GM18858 (cell line): Measurements from ENCODE around the gene WARS2.

Experiments
- ATAC-seq: cut with Tn5 transposase; IDR thresholded peaks from one replicate; pipeline ENCODE4 v1.9.1; 2021; ENCODE audit not compliant: unreplicated experiment

Gene WARS2

DNA sequence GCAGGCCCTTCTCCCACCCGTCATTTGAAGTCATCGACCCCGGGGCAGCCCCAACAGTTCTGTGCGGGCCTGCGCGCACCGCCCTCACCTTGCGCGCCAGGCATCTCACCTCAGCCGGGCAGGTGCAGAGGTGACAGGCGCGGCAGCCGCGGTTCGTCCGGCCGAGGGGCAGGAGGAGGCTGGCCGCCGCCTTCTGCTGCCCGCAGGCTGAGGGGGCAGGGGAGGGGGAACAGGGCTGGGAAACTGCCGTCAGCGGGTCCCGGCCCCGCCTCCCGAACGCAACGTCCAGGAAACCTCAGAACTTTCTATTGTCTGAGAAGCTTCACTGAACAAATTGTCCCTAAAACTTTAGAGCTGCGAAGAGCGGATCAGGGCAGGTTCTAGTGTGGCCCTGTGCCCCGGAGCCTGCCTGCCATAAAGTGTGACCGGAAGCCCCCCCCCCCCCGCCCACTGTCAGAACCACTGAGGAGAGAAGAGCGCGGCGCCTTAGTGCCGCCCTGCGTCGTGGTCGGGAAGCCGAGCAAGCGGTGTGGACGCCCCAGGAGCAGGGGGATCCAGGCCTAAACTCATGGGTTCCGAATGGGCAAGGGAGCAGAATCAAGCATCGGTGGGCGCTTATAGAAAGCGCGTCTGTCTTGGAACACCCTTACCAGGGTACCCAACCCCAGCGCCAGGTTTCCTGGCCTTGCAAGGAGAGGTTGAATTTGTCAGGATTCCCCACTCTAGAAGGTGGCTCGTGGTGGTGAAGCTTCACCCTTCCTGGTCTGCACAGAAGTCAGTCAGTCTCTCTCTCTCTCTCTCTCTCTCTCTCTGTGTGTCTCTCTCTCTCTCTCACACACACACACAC is 139.0 kb downstream of the WARS2 start:
- ATAC-seq: no peak

DNA sequence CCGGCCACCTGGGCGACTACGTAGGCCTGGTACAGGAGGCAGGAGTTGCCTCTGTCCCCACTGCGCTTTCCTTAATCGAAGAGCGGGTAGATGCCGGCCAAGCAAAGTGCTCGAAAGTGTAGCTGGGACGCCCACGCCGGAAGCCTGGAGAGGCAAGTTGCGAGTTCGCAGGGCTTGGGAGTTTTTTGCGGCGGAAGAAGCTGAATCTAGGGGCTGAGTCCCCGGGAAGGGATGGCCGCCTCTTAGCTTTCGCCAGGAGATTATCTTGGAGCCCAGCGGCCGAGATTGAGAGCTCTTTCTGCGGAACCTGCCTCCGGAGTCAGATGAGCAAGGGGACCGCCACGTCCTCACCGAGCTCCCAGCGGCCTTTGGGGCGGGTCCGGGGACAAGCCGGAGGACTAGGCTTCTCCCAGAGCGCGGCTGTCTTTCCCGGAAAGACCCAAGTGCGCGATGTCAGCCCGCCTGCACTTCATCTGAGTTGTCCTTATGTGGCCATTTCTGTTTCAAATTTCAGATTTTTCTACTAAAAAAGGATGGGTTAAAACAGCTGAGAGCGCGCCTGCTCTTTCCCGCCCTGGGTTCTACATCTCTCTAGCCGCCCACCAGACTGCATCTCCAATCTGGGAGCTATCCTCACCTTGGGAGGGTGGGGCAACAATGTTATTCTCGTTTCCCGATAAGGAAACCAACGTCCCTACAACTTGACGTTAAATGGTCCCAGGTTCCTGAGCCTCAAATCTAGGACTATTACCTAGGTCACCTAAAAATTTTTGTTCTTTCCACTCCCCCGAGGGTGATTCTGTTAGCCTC is 139.9 kb downstream of the WARS2 start:
- ATAC-seq: no peak

DNA sequence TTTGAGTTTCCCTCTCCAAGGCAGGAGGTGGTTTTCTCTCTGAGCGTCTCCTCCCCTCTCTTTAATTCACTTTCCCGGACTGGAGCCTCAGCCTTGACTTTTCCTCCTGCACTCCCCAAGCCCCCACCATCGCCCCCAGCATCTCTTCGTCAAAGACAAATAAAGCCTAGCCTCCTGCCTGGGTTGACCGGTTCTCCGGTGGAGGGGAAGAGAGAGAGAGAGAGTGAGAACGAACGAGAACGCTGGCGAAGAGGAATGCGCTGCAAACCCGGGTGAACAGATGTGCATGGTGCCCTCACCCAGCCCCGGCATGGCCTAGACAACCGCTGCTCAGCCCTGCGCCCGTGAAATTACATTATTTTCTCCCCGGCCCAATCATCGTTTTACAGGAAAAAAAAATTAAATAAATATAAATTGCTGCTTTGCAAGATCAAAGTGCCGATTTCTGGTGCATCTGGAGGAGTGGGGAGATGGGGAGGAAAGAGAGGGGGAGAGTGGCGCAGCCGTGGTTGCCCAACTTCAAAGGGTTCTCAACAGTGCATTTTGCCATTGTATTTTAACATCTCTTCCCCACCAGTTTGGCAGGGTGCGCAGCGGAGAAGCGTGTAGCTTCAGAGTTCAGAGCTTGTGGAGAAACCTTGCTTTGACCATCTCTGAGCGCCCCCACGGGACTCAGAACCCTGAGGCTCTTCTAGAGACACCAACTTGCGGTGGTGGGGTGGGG is 140.9 kb downstream of the WARS2 start:
- no peak for ATAC-seq

DNA sequence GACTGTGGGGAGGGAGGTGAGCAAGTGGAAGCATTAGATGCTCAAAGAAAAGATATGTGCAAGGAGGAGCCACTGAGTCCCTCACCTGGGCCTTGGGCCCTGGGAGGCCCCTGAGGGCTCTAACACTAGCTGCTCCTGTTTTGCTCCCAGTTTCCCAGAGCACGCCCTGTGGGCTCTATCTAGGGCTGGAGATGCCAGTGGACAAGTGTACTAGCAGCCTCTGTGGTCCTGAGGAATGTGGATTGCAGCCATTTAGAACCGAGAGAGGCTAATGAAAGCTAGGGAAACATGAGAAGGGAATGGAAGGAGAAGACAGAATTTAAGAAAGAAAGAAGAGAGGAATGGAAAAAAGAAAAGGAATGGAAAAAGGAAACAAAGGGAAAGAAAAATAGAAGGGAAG is 142.3 kb downstream of the WARS2 start:
- no peak for ATAC-seq

DNA sequence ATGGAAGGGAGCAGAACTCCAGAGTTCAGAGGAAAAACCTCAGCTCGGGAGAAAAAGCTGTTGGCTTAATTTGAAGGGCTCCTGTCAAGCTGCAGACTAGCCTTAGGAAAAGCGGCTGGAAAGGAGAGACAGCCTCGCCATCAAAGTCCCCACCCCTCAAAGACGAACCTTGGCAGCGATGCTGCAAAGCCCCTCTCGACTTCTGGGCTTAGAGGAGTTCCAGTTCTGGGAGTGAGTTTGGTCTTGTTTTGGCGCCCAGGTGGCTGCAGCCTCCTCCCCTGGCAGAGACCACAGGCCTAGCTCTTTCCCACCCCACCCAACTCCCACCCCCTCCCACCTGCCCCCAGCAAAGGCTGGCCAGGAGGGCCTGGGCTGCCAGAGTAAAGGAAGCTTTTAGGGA is 143.2 kb downstream of the WARS2 start:
- ATAC-seq: no peak

DNA sequence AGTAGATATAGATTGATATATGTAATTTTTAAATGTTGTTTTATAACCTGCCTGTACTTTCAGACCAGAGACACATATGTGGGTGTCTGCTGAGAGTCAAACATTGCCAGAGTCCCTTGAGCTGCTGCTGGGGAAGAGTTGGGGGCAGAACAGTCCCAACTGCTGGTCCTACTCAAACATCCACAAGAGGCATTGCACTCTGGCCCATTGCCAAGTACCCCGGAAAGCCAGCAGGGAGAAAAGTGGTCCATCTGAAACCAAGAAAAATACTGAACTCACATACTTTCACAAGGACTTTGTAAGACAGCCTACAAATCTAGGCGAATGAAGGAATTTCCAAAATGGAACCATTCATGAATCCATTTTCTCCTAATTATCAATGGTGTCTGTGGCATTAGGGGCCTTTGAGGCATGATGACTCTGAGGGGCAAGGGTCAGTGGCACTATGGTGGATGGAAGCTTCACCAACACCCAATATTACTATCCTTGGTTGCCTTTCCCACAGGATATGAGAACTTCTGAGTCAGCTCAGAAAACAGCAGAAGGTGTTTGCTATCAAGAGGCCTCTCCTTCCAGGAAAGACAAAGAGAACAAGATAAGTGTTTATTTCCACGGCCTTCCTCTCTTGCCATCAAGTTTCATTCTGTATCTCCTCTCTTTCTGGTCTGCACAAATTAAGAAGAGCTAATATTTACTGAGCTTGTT is 145.0 kb downstream of the WARS2 start:
- no peak for ATAC-seq

DNA sequence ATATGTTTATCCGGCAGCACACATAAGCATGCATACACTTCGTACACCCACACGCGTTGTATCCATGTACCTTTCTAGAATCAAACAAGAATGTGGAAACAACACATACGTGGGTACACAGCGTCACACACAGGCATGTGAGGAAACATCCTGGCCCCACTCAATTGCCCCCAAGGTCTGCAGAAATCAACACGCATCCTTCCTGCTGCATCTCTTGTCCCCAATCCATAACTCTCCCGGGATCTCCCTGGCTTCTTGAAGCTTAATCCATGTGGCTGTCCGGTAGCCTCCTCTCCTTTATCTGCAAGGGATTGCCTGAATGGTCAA is 146.8 kb downstream of the WARS2 start:
- no peak for ATAC-seq

DNA sequence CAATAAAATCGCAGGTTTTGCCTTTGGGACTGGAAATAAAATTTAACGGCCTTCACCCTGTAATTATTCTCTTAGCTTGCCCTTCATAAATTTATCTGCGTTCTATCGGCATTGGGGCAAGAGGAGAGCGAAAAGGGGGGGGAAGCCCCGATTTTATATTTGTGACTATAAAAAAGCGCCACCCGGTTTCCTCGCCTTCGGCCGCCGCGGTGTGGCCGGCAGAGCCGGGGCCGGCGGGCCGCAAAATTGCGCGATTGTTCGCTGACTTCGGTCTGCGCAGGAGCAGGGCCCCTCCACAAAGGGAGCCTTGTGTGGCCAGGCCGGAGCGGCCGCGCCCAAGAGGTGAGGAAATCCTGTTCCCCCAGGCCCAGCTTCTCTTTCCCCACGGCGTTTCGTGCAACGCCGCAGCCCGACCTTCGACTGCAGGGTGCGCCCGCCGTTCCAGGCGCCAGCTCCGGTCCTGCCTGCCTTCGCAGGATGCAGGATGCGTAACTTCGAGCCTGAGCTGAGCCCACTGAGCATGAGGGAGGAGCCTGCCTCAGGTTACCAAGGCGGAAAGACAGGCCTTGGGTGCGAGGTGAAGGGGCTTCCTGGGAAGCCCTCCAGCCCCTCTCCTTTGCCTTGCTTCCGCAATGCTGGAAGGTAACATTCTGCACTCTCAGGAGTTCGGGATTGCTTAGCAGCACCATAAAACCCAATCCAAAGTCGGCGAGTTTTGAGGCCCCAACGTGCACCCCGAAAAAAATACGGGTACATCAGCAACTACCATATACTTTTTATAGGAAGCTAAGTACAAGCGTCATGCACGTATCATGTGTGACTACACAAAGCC is 147.4 kb downstream of the WARS2 start:
- no peak for ATAC-seq

DNA sequence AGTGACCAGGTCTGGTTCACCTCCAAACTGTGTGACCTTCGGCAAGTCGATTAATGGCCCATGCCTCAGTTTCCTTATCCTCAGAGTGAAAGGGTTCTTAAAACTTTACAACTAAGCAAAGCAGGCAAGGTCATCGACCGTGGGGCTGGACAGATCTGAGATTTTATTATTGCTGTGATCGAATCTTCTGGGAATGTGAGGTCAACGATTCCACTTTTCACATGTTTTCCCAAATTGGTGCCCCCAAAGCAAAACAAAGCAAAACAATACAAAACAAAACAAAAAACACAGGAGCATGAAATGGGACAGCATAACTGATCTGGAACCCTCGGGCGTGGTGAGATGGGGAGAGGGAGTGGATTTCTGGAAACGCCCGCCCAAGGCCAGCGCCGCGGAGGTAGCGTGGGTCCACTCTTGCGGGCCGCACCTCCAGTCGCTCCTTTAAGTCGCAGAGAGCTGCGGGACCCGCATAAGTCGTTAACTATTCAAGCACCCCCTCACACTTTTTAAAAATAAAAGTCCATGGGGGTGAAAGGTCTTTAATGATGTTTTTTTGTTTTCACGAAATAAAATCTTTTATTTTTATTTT is 148.1 kb downstream of the WARS2 start:
- no peak for ATAC-seq

DNA sequence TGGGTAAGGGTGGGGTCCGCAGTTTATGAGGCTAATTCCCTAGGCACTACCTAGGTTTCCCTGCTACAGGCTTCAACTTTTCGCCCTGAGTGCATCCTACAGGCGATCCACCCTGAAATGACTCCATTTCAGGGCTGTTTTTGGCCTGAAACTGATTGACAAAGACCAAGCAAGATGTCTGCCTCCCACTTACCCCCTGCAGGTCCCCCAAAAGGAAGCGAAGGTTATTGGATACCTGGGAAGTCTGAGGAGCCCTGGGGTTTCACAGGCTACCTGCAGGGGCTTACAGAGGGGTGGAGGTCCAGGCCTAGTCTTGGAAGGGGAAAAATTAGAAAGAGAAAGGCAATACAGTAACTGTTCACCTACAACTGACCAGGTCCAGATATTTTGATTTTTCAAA is 149.0 kb downstream of the WARS2 start:
- ATAC-seq: no peak

DNA sequence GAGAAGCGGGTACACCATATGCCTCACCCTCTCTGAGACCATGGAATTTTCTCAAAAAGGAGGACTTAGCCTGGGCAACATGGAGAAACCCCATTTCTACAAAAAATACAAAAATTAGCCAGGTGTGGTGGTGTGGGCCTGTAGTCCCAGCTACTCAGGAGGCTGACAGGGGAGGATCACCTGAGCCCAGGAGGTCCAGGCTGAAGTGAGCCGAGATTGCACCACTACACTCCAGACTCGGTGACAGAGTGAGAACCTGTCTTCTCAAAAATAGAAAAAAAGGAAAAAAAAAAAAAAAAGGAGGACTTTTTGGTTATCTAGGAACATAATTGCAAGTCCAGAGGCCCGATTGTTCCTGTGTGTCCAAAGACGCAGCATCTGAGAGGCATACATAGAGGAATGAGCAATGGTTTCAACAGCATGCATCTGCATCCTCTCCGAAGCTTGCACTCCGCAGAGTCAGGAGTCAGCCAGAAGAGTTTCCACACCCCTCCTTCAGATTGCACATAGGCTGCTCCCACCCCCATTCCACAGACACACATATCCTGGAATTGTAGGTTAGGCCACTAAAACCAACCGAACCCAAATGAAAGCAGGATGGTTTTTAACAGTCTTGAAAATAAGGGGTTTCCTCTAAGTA is 149.8 kb downstream of the WARS2 start:
- ATAC-seq: no peak

DNA sequence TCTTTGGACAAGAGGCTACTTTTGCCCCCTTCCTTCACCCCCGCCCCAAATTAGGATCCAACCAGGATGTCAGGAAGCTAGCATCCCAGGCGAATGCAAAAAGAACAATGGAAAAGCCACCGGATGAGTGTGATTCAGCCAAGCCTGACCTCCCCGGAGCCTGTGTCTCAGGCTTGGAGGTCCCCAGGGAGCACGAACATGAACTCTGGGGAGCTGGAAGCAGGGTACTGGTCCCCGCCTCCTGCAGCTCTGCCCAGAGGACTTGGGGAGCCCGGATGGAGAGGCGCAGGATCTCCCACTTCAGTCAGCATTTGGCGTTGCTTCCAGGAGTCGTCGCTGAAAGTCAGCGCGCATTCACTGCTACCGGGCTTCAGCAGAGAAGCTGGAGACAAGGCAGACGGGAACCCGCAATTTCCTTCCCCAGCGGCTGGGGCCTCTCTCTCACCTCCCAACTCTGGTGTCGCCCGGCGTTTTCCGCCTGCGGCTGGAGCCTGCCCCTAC is 150.5 kb downstream of the WARS2 start:
- no peak for ATAC-seq

DNA sequence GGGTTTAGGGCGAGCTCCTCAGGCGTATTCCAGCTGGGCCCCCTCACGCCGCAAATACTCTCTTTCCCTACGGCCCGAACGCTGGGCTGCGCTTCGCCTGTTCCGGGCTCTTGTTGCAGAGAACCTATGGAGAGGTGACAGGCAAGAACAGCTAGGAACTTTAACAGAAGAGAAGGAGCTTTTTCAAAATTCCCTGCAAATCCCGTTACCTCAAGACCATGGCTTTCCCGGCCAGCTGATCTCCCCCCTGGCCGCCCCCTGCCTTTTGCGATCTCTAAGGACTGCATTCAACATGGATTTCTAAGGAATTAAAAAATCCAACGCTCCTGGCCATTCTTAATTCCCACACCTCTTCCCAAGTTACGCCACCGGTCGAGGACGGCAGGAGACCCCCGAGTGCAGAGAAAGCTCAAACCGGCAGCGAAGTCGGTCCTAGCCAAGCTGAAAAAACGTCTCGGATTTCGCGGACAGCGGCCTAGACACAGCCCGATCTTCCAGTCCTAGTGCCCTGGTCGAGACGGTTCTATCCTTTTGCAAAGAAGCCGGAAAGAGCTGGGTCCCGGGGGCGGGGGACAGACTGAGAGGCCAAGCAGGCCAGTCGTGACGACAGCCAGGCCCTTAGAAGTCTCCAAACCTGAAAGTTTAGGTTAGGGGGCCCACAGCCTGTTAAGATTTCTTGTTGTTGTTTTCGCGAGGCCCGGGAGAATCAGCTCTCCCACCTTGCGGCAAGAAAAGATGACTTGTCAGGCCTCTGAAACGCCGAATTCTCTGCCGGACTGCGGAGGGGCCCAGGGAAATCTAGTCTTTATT is 151.2 kb downstream of the WARS2 start:
- no peak for ATAC-seq

DNA sequence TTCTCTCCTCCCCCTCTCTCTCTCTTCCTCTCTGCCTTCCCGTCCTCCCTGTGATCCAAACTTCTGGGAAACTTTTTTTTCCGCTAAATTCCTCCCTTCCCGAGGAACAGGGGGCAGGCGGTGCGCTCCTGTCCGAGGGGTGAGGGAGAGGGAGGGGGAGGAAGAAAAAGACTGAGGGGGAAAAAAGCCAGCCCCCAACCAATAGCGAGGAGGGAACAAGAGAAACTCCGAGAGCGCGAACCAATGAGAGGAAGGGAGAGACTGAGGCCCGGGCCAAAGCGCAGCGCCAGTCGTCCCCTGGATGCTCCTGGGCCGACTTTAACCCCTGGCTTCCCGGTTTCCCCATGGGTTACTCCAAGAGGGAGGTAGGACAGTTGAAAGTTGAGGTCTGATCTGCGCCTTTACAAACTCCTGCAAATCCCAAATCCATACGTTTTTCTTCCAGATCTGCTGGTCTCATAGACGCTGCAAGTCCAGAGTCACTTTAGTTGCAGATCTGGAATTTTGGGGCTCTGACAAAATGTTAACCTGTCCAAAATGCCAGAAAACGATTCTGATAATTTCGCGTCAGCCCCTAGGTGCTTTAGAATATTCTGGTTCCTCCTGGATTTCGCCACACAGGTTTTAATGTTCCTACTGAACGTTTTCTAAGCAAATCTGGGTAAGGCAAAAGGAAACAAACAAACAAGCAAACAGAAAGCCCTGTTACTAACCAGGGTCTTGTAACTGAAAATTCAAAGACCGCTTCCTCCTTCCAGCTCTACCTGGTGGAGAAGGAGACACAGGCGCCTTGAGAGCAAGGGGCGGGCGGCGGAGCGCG is 152.1 kb downstream of the WARS2 start, which contains the start of gene TBX15:
Gene TBX15, minus strand, starts transcription at position 158 of the 820 bp plus-strand sequence. CDS start 548 bp downstream, outside the sequence.
- no peak for ATAC-seq

DNA sequence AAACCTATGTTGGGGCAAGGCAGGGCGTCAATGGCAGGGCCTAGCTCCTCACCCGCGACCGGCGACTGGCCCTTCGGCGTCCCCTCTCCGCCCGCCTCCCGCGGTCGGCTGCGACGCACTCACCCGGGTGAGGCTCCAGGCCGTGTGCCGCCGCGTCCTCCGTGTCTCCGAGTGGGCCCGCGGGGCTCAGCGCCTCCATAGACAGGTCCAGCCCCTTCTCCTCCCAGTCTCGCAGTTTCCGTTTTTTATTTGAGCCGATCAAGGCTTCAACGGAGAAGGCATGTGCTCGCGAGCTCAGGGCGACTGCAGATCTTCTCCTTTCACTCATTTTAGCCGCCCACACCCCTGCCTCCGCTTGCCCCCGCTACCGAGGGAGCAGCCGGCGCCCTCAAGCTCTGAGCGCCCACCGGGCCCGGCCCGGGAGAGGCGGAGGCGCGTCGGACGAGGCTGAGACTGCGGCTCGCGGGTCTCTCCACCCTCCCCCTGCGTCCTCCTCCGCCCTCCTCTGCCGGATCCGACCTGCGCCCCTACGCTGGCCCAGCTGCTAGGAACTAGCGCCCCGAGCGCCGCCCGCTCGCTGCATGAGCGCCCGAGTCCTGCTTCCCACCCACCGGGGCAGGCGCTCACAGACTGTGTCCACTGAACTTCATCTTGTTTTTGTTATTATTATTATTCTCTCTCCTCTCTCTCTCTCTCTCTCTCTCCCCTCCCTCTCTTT is 152.8 kb downstream of the WARS2 start:
- no peak for ATAC-seq

DNA sequence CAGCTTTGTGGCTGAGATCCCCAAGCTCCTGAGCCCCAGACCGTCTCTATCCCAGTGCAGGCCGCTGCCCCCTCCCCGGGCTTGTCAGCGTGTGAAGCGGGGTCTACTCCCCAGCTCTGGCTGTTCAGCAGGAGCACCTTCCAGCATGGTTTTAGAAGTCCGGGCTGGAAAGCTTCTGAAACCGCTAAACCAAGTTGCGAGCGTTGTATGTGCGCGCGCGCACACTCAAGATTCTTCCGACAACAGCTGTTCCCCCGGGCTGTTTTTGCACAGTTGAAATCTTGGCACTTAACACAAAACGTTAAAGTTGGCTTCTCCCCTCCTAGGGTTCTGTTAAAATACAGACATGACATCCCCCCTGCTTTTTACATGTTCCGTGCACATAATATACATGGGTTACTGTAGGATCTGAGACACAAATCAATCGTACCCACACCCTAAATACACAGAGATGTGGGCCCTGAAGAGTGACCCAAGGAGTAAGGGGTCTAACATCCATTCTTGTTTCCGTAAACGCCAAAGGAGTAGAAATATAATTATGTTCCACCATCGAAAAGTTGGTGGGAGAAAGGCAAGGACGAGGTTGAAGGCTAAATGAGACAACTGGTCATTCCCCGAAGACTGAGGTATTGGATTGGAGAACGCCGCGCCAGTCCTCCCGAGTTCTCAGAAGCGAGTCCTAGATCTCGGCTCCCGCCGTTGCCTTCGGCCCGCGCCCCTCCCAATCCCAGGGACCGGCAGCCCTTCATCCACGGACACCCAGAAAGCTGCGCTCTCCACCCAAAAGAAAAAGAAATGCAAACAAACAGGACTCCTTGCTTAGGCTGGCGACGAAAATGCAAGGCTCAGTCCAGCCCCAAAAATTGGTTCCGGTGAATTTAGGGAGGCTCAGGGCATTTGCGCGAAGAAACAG is 153.6 kb downstream of the WARS2 start:
- ATAC-seq: no peak
